GM23338 (cell line): Measurements from ENCODE around the gene YWHAQ. TPM values are rescaled to one million over a fixed set of nuclear protein-coding genes. Genes with fewer than 3 reads are reported as not detected.

ENCODE experiments used
- ATAC-seq: fragments of 200-7000 bp; cut with Tn5 transposase; 3 replicates; pipeline ENCODE4 v1.9.1; 2020
- DNase-seq: peaks from one replicate; pipeline ENCODE4 v3.0.0-alpha.2; 2015; ENCODE audit warnings: low spot score
- H2AFZ ChIP-seq: fragments of 200-600 bp; sonication (generic); 2 replicates; pipeline ENCODE4 v1.8.0; 2016; ENCODE audit warnings: antibody characterized with exemption, mild to moderate bottlenecking, moderate library complexity
- H3F3A ChIP-seq: fragments of 200-600 bp; sonication (generic); replicated peaks from 2 replicates; pipeline ENCODE4 v1.8.0; 2017; ENCODE audit warnings: antibody characterized with exemption, mixed run types, low read depth
- H3K27ac ChIP-seq: fragments of 200-600 bp; sonication (generic); 2 replicates; pipeline ENCODE4 v1.6.1; 2016; ENCODE audit warnings: low read depth
- H3K27me3 ChIP-seq: fragments of 200-600 bp; sonication (generic); 2 replicates; pipeline ENCODE4 v1.8.0; 2016; ENCODE audit warnings: mild to moderate bottlenecking, mixed run types, moderate library complexity; ENCODE audit not compliant: insufficient read depth
- H3K36me3 ChIP-seq: fragments of 200-600 bp; sonication (generic); 2 replicates; pipeline ENCODE4 v1.8.0; 2016; ENCODE audit warnings: mild to moderate bottlenecking; ENCODE audit not compliant: insufficient read depth
- H3K4me1 ChIP-seq: fragments of 200-600 bp; sonication (generic); 2 replicates; pipeline ENCODE4 v1.8.0; 2016; ENCODE audit warnings: mild to moderate bottlenecking, moderate library complexity; ENCODE audit not compliant: insufficient read depth
- H3K4me2 ChIP-seq: fragments of 200-600 bp; sonication (generic); 2 replicates; pipeline ENCODE4 v1.7.1; 2017; ENCODE audit warnings: mixed run types
- H3K4me3 ChIP-seq: fragments of 200-600 bp; sonication (generic); 2 replicates; pipeline ENCODE4 v1.6.1; 2016; ENCODE audit warnings: mixed run types
- H3K79me2 ChIP-seq: fragments of 200-600 bp; sonication (generic); replicated peaks from 2 replicates; pipeline ENCODE4 v1.8.0; 2017; ENCODE audit warnings: mild to moderate bottlenecking; ENCODE audit not compliant: insufficient read depth
- H3K9me2 ChIP-seq: fragments of 200-600 bp; sonication (generic); 2 replicates; pipeline ENCODE4 v1.8.0; 2017; ENCODE audit not compliant: insufficient read depth
- H4K20me1 ChIP-seq: fragments of 200-600 bp; sonication (generic); replicated peaks from 2 replicates; pipeline ENCODE4 v1.8.0; 2017; ENCODE audit warnings: mild to moderate bottlenecking; ENCODE audit not compliant: insufficient read depth
- H3K27ac Mint-ChIP-seq: 2 replicates; pipeline ENCODE4 v1.8.0; 2020; ENCODE audit warnings: inconsistent platforms, mild to moderate bottlenecking, moderate library complexity, mixed read lengths
- H3K27me3 Mint-ChIP-seq: 3 replicates; pipeline ENCODE4 v1.8.0; 2022; ENCODE audit warnings: low read depth, mild to moderate bottlenecking, moderate library complexity, mixed read lengths, inconsistent platforms; ENCODE audit not compliant: insufficient read depth, poor library complexity
- H3K36me3 Mint-ChIP-seq: 3 replicates; pipeline ENCODE4 v1.8.0; 2021; ENCODE audit warnings: low read depth, mild to moderate bottlenecking, inconsistent platforms, moderate library complexity, mixed read lengths
- H3K4me1 Mint-ChIP-seq: 3 replicates; pipeline ENCODE4 v1.8.0; 2020; ENCODE audit warnings: mild to moderate bottlenecking, inconsistent platforms, mixed read lengths
- H3K4me3 Mint-ChIP-seq: 3 replicates; pipeline ENCODE4 v1.8.0; 2021; ENCODE audit warnings: moderate library complexity, mild to moderate bottlenecking, inconsistent platforms, mixed read lengths
- H3K9me3 Mint-ChIP-seq: 3 replicates; pipeline ENCODE4 v1.8.0; 2020; ENCODE audit warnings: moderate library complexity, mild to moderate bottlenecking, inconsistent platforms, mixed read lengths
- CREB1 ChIP-seq: fragments of 250-450 bp; sonication (Bioruptor Pico); IDR thresholded peaks from 2 replicates; pipeline ENCODE4 v1.5.0; 2020; ENCODE audit warnings: low read depth, mild to moderate bottlenecking, moderate library complexity
- EZH2 ChIP-seq: fragments of 200-600 bp; sonication (generic); IDR thresholded peaks from one replicate; pipeline ENCODE4 v1.8.0; 2017; ENCODE audit warnings: antibody characterized with exemption, mild to moderate bottlenecking, low read depth; ENCODE audit not compliant: unreplicated experiment
- EZH2phosphoT487 ChIP-seq: fragments of 200-600 bp; sonication (generic); IDR thresholded peaks from one replicate; pipeline ENCODE4 v1.8.1; 2018; ENCODE audit warnings: antibody characterized with exemption; ENCODE audit not compliant: unreplicated experiment
- JUNB ChIP-seq: IDR thresholded peaks from one replicate; pipeline ENCODE4 v1.6.1; 2016; ENCODE audit warnings: antibody characterized with exemption; ENCODE audit not compliant: unreplicated experiment
- NANOG ChIP-seq: IDR thresholded peaks from 2 replicates; pipeline ENCODE4 v1.6.1; 2016; ENCODE audit warnings: antibody characterized with exemption, borderline replicate concordance
- POLR2AphosphoS5 ChIP-seq: IDR thresholded peaks from 2 replicates; pipeline ENCODE4 v1.6.1; 2016; ENCODE audit warnings: antibody characterized with exemption, low read depth
- STAT1 ChIP-seq: IDR thresholded peaks from one replicate; pipeline ENCODE4 v1.6.1; 2016; ENCODE audit warnings: antibody characterized with exemption; ENCODE audit not compliant: unreplicated experiment
- ZNF114 ChIP-seq: fragments of 250-450 bp; sonication (Bioruptor Pico); IDR thresholded peaks from 2 replicates; pipeline ENCODE4 v1.5.0; 2020; ENCODE audit warnings: mild to moderate bottlenecking, moderate library complexity
- ZNF331 ChIP-seq: fragments of 250-450 bp; sonication (Bioruptor Pico); IDR thresholded peaks from 2 replicates; pipeline ENCODE4 v1.5.0; 2020; ENCODE audit warnings: low read depth, mild to moderate bottlenecking, moderate library complexity
- polyA plus RNA-seq: library from polyadenylated mRNA; unstranded; fragments of >200 nt; fragmentation: Nextera tagmentation; extraction: Ambion mirVana; gene quantifications from 2 replicates; pipeline ENCODE4 v1.2.1, GENCODE V29; 2016
- total RNA-seq: library from RNA; depleted of rRNA; stranded (reverse); fragments of >200 nt; shearing (Covaris generic); gene quantifications from 2 replicates; pipeline ENCODE4 v1.2.3, GENCODE V29; 2014
- TF ChIP-seq, protein P1 (sequence below), 2 experiments: fragments of 200-600 bp in 1 of 2; sonication (generic) in 1 of 2; conservative IDR thresholded peaks; 2 replicates each; pipeline versions ENCODE4 v1.5.1 to v1.6.1; 2016 to 2017; ENCODE audit warnings: antibody characterized with exemption in 2 of 2, low read depth in 2 of 2, mild to moderate bottlenecking in 2 of 2, moderate library complexity in 1 of 2
- TF ChIP-seq, protein P2 (sequence below): IDR thresholded peaks from 2 replicates; pipeline ENCODE4 v1.6.1; 2016; ENCODE audit warnings: antibody characterized with exemption
- TF ChIP-seq, protein P3 (sequence below): IDR thresholded peaks from one replicate; pipeline ENCODE4 v1.6.1; 2018; ENCODE audit warnings: antibody characterized with exemption; ENCODE audit not compliant: unreplicated experiment

YWHAQ gene
- total and polyA plus RNA-seq, 2 experiments from 2014 or later = 295 to 464 TPM

DNA sequence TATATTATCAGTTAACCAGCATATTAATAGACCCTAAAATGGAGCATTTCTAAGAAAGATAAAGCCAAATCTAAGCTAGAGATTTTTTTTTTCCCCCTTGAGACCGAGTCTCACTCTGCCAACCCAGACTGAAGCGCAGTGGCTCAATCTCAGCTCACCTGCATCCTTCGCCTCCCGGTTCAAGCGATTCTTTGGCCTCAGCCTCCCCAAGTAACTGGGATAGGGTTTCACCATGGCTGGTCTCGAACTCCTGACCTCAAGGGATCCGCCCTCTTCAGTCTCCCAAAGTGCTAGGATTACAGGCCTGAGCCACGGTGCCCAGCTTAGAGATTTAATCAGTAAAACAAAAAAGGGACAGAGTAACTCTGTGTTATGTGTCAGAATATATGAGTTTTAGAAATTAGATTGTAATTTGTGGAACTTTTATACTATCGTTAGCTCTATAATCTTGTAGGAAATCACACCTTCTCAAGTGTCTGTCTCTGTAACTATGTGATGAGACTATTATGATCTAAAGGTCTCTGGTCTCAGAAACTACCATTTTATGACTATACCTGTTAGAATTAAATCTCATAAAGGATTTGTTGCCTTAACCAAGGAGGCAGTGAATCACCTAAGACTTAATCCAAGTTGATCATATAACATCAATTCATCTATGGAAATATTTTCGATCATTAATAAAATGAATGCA, 34.0 kb downstream of the YWHAQ start:
- no peaks in the 10 kb centered on the region for H3K27me3 ChIP-seq
- peaks cover 100% of the 10 kb centered on the region for H3K79me2 ChIP-seq
- peaks cover 3% of the 10 kb centered on the region; the same call in 2 of the 3 replicates for H3K4me1 Mint-ChIP-seq
- no peak for DNase-seq
- no peak overlapping the region for H2AFZ ChIP-seq
- peaks cover 12% of the 10 kb centered on the region for H3K36me3 ChIP-seq
- TF ChIP-seq JUNB = no peak
- TF ChIP-seq, protein P1, sequence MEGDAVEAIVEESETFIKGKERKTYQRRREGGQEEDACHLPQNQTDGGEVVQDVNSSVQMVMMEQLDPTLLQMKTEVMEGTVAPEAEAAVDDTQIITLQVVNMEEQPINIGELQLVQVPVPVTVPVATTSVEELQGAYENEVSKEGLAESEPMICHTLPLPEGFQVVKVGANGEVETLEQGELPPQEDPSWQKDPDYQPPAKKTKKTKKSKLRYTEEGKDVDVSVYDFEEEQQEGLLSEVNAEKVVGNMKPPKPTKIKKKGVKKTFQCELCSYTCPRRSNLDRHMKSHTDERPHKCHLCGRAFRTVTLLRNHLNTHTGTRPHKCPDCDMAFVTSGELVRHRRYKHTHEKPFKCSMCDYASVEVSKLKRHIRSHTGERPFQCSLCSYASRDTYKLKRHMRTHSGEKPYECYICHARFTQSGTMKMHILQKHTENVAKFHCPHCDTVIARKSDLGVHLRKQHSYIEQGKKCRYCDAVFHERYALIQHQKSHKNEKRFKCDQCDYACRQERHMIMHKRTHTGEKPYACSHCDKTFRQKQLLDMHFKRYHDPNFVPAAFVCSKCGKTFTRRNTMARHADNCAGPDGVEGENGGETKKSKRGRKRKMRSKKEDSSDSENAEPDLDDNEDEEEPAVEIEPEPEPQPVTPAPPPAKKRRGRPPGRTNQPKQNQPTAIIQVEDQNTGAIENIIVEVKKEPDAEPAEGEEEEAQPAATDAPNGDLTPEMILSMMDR (conservative IDR thresholded peaks at IDR 0.05; ENCODE audit: low read depth in 2 of 2) = no peak
- no peak for TF ChIP-seq EZH2
- no peaks in the 10 kb centered on the region for H3K4me1 ChIP-seq
- H3K27ac ChIP-seq = no peak overlapping the region
- no peak overlapping the region for H3K4me2 ChIP-seq
- no peak overlapping the region for H3K4me3 ChIP-seq
- H3K27me3 Mint-ChIP-seq = no peaks in the 10 kb centered on the region
- H4K20me1 ChIP-seq = peaks cover 73% of the 10 kb centered on the region
- H3K9me3 Mint-ChIP-seq = peaks cover 28% of the 10 kb centered on the region
- no peak overlapping the region for H3K4me3 Mint-ChIP-seq
- H3K9me2 ChIP-seq = no peaks in the 10 kb centered on the region
- H3K27ac Mint-ChIP-seq = no peak overlapping the region
- H3K36me3 Mint-ChIP-seq = peaks cover 47% of the 10 kb centered on the region
- no peaks in the 10 kb centered on the region for H3F3A ChIP-seq
- no peak; the same call in 2 of the 3 replicates for ATAC-seq

DNA sequence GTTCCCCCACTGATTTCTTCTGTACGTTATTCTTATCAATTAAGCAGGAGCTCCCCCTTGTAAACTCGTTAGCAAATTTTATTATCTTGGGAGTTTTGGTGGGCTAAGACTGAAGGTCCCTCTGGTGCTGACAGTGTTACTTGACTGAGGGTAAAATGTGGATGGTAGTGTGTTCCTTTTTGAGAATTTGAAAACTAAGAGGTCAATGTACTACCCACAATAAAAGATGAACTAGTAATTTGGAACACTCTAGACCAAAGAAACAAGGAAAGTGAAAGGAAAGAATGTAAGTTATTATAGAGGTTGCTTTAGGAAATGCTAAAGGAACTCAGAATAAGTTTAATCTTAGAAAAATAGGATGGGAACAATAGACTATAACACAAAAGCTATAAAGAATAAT, 35.1 kb downstream of the YWHAQ start:
- Histone ChIP-seq H3K4me1 (no peaks in the 10 kb centered on the region), H3K36me3 (peaks cover 12% of the 10 kb centered on the region), H2AFZ (no peak overlapping the region), H3K4me2 (no peak overlapping the region), H3K79me2 (peaks cover 100% of the 10 kb centered on the region), H3K27me3 (no peaks in the 10 kb centered on the region), H3K27ac (no peak overlapping the region), H3K9me2 (no peaks in the 10 kb centered on the region), H3F3A (no peaks in the 10 kb centered on the region), H4K20me1 (peaks cover 71% of the 10 kb centered on the region), H3K4me3 (no peak overlapping the region)
- Mint-ChIP-seq H3K27ac (no peak overlapping the region), H3K36me3 (peaks cover 45% of the 10 kb centered on the region), H3K27me3 (no peaks in the 10 kb centered on the region), H3K9me3 (peaks cover 20% of the 10 kb centered on the region), H3K4me1 (peaks cover 3% of the 10 kb centered on the region; the same call in 2 of the 3 replicates), H3K4me3 (no peak overlapping the region)
- no peak for DNase-seq
- no peak for ATAC-seq
- TF ChIP-seq CREB1 (no peak), POLR2AphosphoS5 (no peak), EZH2 (no peak), ZNF331 (CRISPR knock-in tag) (no peak), JUNB (no peak), ZNF114 (CRISPR knock-in tag) (no peak), EZH2phosphoT487 (no peak), NANOG (no peak), STAT1 (no peak)
- TF ChIP-seq, protein P2, sequence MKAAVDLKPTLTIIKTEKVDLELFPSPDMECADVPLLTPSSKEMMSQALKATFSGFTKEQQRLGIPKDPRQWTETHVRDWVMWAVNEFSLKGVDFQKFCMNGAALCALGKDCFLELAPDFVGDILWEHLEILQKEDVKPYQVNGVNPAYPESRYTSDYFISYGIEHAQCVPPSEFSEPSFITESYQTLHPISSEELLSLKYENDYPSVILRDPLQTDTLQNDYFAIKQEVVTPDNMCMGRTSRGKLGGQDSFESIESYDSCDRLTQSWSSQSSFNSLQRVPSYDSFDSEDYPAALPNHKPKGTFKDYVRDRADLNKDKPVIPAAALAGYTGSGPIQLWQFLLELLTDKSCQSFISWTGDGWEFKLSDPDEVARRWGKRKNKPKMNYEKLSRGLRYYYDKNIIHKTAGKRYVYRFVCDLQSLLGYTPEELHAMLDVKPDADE = no peak
- TF ChIP-seq, protein P1 (conservative IDR thresholded peaks at IDR 0.05; ENCODE audit: low read depth in 2 of 2) = no peak
- TF ChIP-seq, protein P3, sequence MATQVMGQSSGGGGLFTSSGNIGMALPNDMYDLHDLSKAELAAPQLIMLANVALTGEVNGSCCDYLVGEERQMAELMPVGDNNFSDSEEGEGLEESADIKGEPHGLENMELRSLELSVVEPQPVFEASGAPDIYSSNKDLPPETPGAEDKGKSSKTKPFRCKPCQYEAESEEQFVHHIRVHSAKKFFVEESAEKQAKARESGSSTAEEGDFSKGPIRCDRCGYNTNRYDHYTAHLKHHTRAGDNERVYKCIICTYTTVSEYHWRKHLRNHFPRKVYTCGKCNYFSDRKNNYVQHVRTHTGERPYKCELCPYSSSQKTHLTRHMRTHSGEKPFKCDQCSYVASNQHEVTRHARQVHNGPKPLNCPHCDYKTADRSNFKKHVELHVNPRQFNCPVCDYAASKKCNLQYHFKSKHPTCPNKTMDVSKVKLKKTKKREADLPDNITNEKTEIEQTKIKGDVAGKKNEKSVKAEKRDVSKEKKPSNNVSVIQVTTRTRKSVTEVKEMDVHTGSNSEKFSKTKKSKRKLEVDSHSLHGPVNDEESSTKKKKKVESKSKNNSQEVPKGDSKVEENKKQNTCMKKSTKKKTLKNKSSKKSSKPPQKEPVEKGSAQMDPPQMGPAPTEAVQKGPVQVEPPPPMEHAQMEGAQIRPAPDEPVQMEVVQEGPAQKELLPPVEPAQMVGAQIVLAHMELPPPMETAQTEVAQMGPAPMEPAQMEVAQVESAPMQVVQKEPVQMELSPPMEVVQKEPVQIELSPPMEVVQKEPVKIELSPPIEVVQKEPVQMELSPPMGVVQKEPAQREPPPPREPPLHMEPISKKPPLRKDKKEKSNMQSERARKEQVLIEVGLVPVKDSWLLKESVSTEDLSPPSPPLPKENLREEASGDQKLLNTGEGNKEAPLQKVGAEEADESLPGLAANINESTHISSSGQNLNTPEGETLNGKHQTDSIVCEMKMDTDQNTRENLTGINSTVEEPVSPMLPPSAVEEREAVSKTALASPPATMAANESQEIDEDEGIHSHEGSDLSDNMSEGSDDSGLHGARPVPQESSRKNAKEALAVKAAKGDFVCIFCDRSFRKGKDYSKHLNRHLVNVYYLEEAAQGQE = no peak
